PFSK-1 (cell line): ENCODE measurements around the gene RALB.

Experiments
- POLR2AphosphoS5 ChIP-seq: IDR thresholded peaks from 2 replicates; pipeline ENCODE4 v1.6.1; 2012; ENCODE audit warnings: low read depth, mild to moderate bottlenecking, control low read depth, low read length, moderate library complexity
- REST ChIP-seq, 2 experiments: IDR thresholded peaks; 2 replicates each; pipeline versions ENCODE4 v1.6.1 to v1.8.0; 2011 to 2012; ENCODE audit warnings: low read depth in 2 of 2, low read length in 2 of 2, control low read depth in 1 of 2, inconsistent platforms in 1 of 2, mild to moderate bottlenecking in 1 of 2, moderate library complexity in 1 of 2; ENCODE audit not compliant: insufficient read depth in 1 of 2
- SIN3A ChIP-seq: IDR thresholded peaks from 2 replicates; pipeline ENCODE4 v1.6.1; 2012; ENCODE audit warnings: mild to moderate bottlenecking, low read length, moderate library complexity, borderline replicate concordance; ENCODE audit not compliant: insufficient read depth
- TAF1 ChIP-seq: IDR thresholded peaks from 2 replicates; pipeline ENCODE4 v1.6.1; 2012; ENCODE audit warnings: low read length, control low read depth, borderline replicate concordance; ENCODE audit not compliant: insufficient read depth

DNA sequence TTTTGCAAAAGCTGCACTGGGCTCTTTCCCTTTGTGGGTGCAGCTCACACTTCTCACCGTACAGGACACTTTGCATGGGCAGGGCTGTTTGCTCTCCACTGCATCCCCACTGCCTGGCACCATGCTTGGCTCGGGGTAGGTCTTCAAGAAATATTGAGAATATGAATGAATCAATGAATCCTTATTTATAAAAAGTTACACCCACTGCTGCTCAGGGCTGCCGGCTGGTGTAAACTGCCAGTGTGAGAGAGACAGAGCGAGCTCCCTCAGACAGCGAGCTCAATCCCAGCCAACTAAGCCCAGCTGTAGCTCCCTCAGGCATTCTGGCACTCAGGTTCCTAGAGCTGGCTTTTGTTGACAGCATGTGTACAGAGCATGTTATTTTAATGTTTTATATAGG lies 32.9 kb upstream of the RALB start:
- TF ChIP-seq POLR2AphosphoS5 (no peak), TAF1 (no peak), SIN3A (no peak), REST (IDR thresholded peaks at IDR 0.05; ENCODE audit: insufficient read depth in 1 of 2, low read depth in 2 of 2, low read length in 2 of 2) (no peak)
